ENCODE results near the gene HIPK3.
"Not testable (repeated sequence)": the region's sequence is repeated elsewhere in the genome, so short reads cannot be mapped to it uniquely, and the experiment has no call there.

The HIPK3 gene

GRCh38 chr11:33258631-33259205 is 1.5 kb downstream of the HIPK3 start:
- no peak for DNase-seq (ENCODE audit: low read depth)

- DNase-seq (ENCODE audit: low read depth): no peak
These were observed 2.7 kb downstream of the HIPK3 start for GRCh38 chr11:33259869-33260268.

- DNase-seq (ENCODE audit: low read depth): not testable (repeated sequence)
These were observed 4.2 kb downstream of the HIPK3 start for GRCh38 chr11:33261350-33261749.

GRCh38 chr11:33262011-33262645 is 4.9 kb downstream of the HIPK3 start:
- no peak for DNase-seq (ENCODE audit: low read depth)

- DNase-seq (ENCODE audit: low read depth): no peak
These were observed 6.4 kb downstream of the HIPK3 start for GRCh38 chr11:33263549-33263948.

GRCh38 chr11:33264926-33265325 is 7.7 kb downstream of the HIPK3 start:
- DNase-seq (ENCODE audit: low read depth): no peak

GRCh38 chr11:33266393-33267215 is 9.4 kb downstream of the HIPK3 start:
- peak; percentile 57 for DNase-seq (ENCODE audit: low read depth)

GRCh38 chr11:33268945-33269540 is 11.9 kb downstream of the HIPK3 start:
- DNase-seq (ENCODE audit: low read depth): no peak

- DNase-seq (ENCODE audit: low read depth): no peak
These were observed 12.6 kb downstream of the HIPK3 start for GRCh38 chr11:33269822-33270221.

GRCh38 chr11:33271059-33271458 is 13.9 kb downstream of the HIPK3 start:
- no peak for DNase-seq (ENCODE audit: low read depth)

- no peak for DNase-seq (ENCODE audit: low read depth)
These were observed 15.3 kb downstream of the HIPK3 start for GRCh38 chr11:33272338-33273107.

- no peak for DNase-seq (ENCODE audit: low read depth)
These were observed 16.5 kb downstream of the HIPK3 start for GRCh38 chr11:33273656-33274055.

- no peak for DNase-seq (ENCODE audit: low read depth)
These were observed 23.2 kb downstream of the HIPK3 start for GRCh38 chr11:33280411-33280810.

- no peak for DNase-seq (ENCODE audit: low read depth)
These were observed 24.6 kb downstream of the HIPK3 start for GRCh38 chr11:33281758-33282157.

- no peak for DNase-seq (ENCODE audit: low read depth)
These were observed 27.6 kb downstream of the HIPK3 start for GRCh38 chr11:33284818-33285217.

GRCh38 chr11:33290319-33290718 is 33.1 kb downstream of the HIPK3 start:
- no peak for DNase-seq (ENCODE audit: low read depth)

- no peak for DNase-seq (ENCODE audit: low read depth)
These were observed 34.0 kb downstream of the HIPK3 start for GRCh38 chr11:33291004-33291777.

- DNase-seq (ENCODE audit: low read depth): no peak
These were observed 35.1 kb downstream of the HIPK3 start for GRCh38 chr11:33292311-33292710.

- no peak for DNase-seq (ENCODE audit: low read depth)
These were observed 37.0 kb downstream of the HIPK3 start for GRCh38 chr11:33294224-33294623.

GRCh38 chr11:33294797-33295196 is 37.6 kb downstream of the HIPK3 start:
- no peak for DNase-seq (ENCODE audit: low read depth)

- DNase-seq (ENCODE audit: low read depth): no peak
These were observed 39.5 kb downstream of the HIPK3 start for GRCh38 chr11:33296695-33297094.

All from stromal cell of bone marrow (primary cell).